ENCODE data around the gene PRPF8. TPM values are rescaled to one million over a fixed set of nuclear protein-coding genes. Genes with fewer than 3 reads are reported as not detected.

The PRPF8 gene
- total and polyA plus RNA-seq, 2 of the 13 experiments (the other 11 are each of a cell fraction or from before 2014, with no cell fraction given), result 112 to 179 TPM

DNA sequence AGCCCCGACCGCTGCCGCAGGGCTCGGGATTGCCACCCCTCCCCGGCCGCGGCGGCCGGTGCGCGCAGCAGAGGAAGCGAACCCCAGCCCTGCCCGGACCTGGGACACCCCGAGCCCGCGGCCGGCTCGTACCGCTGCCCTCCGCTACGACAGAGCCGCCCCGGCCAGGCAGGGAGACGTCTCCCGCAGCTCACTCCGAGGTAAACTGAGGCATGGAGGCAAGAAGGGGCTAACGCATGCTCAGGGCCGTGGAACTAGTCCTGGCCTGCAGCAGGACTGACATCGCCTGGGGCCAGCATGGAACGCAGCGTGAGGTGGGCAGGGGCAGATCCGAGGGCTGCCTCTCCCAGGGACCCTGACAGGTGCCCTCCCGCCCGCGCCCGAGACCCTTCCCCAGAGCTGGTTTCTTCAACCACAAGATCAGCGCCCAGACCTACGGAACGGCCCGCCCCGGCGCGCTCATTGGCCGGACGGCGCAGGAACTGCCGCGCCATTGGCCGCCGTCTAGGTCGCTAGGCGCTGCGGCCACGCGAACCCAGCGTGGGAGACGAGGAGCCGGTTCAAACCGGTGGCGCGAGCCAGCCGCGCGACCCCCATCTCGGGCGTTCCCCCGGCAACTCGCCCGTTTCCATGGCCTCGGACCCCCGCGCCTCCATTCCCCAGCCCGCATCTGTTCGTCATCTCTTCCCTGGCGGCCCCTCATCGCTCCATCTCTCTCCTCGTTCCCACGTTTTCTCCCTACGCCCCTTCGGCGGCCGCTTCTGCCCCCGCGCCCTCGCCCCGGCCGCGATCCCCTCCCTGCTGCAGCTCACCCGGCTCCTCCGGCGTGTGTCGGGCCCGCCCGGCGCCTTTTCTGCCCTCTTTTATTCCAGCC is 56.4 kb downstream of the PRPF8 start, which contains the start of gene SLC43A2 (continued):
- TF ChIP-seq, protein P1, sequence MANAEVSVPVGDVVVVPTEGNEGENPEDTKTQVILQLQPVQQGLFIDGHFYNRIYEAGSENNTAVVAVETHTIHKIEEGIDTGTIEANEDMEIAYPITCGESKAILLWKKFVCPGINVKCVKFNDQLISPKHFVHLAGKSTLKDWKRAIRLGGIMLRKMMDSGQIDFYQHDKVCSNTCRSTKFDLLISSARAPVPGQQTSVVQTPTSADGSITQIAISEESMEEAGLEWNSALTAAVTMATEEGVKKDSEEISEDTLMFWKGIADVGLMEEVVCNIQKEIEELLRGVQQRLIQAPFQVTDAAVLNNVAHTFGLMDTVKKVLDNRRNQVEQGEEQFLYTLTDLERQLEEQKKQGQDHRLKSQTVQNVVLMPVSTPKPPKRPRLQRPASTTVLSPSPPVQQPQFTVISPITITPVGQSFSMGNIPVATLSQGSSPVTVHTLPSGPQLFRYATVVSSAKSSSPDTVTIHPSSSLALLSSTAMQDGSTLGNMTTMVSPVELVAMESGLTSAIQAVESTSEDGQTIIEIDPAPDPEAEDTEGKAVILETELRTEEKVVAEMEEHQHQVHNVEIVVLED (CRISPR knock-in tag; IDR thresholded peaks at IDR 0.05; ENCODE audit: borderline replicate concordance), result peak; percentile 47; the same call in 1 of the 2 replicates
- TF ChIP-seq, protein P2, sequence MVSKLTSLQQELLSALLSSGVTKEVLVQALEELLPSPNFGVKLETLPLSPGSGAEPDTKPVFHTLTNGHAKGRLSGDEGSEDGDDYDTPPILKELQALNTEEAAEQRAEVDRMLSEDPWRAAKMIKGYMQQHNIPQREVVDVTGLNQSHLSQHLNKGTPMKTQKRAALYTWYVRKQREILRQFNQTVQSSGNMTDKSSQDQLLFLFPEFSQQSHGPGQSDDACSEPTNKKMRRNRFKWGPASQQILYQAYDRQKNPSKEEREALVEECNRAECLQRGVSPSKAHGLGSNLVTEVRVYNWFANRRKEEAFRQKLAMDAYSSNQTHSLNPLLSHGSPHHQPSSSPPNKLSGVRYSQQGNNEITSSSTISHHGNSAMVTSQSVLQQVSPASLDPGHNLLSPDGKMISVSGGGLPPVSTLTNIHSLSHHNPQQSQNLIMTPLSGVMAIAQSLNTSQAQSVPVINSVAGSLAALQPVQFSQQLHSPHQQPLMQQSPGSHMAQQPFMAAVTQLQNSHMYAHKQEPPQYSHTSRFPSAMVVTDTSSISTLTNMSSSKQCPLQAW (CRISPR knock-in tag; IDR thresholded peaks at IDR 0.05), result no peak
- TF ChIP-seq ZNF24 (IDR thresholded peaks at IDR 0.05) (no peak), ZNF263 (CRISPR knock-in tag; IDR thresholded peaks at IDR 0.05) (no peak), RXRA (CRISPR knock-in tag; IDR thresholded peaks at IDR 0.05) (no peak; the same call in 1 of the 2 replicates), RAD21 (CRISPR knock-in tag; IDR thresholded peaks at IDR 0.05) (peak; percentile 5; the same call in 1 of the 2 replicates), ZNF296 (CRISPR knock-in tag; conservative IDR thresholded peaks at IDR 0.05) (no peak), SP4 (CRISPR knock-in tag; IDR thresholded peaks at IDR 0.05) (peak; percentile 59; the same call in 1 of the 2 replicates), PPARG (CRISPR knock-in tag; conservative IDR thresholded peaks at IDR 0.05) (no peak), MEIS1 (CRISPR knock-in tag; IDR thresholded peaks at IDR 0.05; ENCODE audit: borderline replicate concordance) (0 out of 2 replicates have a peak, but pooled peaks have one; percentile 45), TSC22D2 (CRISPR knock-in tag; IDR thresholded peaks at IDR 0.05; ENCODE audit: borderline replicate concordance) (no peak), TBL1XR1 (IDR thresholded peaks at IDR 0.05; ENCODE audit: borderline replicate concordance, low read length, partially characterized antibody) (no peak), HOXD1 (CRISPR knock-in tag; IDR thresholded peaks at IDR 0.05) (no peak), SALL2 (CRISPR knock-in tag; IDR thresholded peaks at IDR 0.05) (no peak)
- TF ChIP-seq, protein P3, sequence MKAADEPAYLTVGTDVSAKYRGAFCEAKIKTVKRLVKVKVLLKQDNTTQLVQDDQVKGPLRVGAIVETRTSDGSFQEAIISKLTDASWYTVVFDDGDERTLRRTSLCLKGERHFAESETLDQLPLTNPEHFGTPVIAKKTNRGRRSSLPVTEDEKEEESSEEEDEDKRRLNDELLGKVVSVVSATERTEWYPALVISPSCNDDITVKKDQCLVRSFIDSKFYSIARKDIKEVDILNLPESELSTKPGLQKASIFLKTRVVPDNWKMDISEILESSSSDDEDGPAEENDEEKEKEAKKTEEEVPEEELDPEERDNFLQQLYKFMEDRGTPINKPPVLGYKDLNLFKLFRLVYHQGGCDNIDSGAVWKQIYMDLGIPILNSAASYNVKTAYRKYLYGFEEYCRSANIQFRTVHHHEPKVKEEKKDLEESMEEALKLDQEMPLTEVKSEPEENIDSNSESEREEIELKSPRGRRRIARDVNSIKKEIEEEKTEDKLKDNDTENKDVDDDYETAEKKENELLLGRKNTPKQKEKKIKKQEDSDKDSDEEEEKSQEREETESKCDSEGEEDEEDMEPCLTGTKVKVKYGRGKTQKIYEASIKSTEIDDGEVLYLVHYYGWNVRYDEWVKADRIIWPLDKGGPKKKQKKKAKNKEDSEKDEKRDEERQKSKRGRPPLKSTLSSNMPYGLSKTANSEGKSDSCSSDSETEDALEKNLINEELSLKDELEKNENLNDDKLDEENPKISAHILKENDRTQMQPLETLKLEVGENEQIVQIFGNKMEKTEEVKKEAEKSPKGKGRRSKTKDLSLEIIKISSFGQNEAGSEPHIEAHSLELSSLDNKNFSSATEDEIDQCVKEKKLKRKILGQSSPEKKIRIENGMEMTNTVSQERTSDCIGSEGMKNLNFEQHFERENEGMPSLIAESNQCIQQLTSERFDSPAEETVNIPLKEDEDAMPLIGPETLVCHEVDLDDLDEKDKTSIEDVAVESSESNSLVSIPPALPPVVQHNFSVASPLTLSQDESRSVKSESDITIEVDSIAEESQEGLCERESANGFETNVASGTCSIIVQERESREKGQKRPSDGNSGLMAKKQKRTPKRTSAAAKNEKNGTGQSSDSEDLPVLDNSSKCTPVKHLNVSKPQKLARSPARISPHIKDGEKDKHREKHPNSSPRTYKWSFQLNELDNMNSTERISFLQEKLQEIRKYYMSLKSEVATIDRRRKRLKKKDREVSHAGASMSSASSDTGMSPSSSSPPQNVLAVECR (CRISPR knock-in tag; IDR thresholded peaks at IDR 0.05; ENCODE audit: borderline replicate concordance), result peak; percentile 91
- TF ChIP-seq, protein P4, sequence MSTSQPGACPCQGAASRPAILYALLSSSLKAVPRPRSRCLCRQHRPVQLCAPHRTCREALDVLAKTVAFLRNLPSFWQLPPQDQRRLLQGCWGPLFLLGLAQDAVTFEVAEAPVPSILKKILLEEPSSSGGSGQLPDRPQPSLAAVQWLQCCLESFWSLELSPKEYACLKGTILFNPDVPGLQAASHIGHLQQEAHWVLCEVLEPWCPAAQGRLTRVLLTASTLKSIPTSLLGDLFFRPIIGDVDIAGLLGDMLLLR (CRISPR knock-in tag; IDR thresholded peaks at IDR 0.05), result peak; percentile 60; the same call in 1 of the 2 replicates
- TF ChIP-seq, protein P5, sequence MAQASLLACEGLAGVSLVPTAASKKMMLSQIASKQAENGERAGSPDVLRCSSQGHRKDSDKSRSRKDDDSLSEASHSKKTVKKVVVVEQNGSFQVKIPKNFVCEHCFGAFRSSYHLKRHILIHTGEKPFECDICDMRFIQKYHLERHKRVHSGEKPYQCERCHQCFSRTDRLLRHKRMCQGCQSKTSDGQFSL (CRISPR knock-in tag; IDR thresholded peaks at IDR 0.05), result no peak
- TF ChIP-seq, protein P6, sequence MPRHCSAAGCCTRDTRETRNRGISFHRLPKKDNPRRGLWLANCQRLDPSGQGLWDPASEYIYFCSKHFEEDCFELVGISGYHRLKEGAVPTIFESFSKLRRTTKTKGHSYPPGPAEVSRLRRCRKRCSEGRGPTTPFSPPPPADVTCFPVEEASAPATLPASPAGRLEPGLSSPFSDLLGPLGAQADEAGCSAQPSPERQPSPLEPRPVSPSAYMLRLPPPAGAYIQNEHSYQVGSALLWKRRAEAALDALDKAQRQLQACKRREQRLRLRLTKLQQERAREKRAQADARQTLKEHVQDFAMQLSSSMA (CRISPR knock-in tag; IDR thresholded peaks at IDR 0.05), result no peak
